SK-N-SH (cell line): ENCODE data around the gene GLTP. TPM values are rescaled to one million over a fixed set of nuclear protein-coding genes. Genes with fewer than 3 reads are reported as not detected.

Source experiments
- CTCF ChIA-PET: fragments of 300-600, 350-600 bp; formaldehyde crosslinking; extraction: SDS; loops from one replicate; lab custom pipeline; 2021; lab: Yijun Ruan, JAX
- POLR2A ChIA-PET: fragments of 350-600 bp; sonication (Branson Sonifier 250); formaldehyde crosslinking; extraction: SDS; loops from one replicate; lab custom pipeline; 2020; ENCODE audit warnings: antibody characterized with exemption, inconsistent platforms; lab: Yijun Ruan, JAX
- DNase-seq: peaks from one replicate; pipeline ENCODE4 v3.0.0; 2012
- H2AFZ ChIP-seq: fragments of 200-600 bp; sonication (generic); 2 replicates; pipeline ENCODE4 v1.8.1; 2016; ENCODE audit warnings: antibody characterized with exemption, mild to moderate bottlenecking, low read depth
- H3F3A ChIP-seq: fragments of 200-600 bp; sonication (generic); replicated peaks from 2 replicates; pipeline ENCODE3; 2016; ENCODE audit warnings: antibody characterized with exemption, mild to moderate bottlenecking; ENCODE audit not compliant: insufficient read depth
- H3K27ac ChIP-seq, 2 experiments: fragments of 200-500 bp in 1 of 2; fragments of 200-600 bp in 1 of 2; sonication (Bioruptor generic) in 1 of 2; sonication (generic), shearing (Covaris generic) in 1 of 2; 2 replicates each; pipeline versions ENCODE4 v1.5.1 to v1.6.1; 2014 to 2016; ENCODE audit warnings: low read depth in 2 of 2, inconsistent platforms in 1 of 2, low read length in 1 of 2, mild to moderate bottlenecking in 1 of 2, mixed read lengths in 1 of 2
- H3K27me3 ChIP-seq: fragments of 200-600 bp; sonication (generic), shearing (Covaris generic); 2 replicates; pipeline ENCODE4 v1.6.1; 2016; ENCODE audit warnings: mixed run types; ENCODE audit not compliant: insufficient read depth
- H3K36me3 ChIP-seq, 2 experiments: fragments of 200-500 bp in 1 of 2; fragments of 200-600 bp in 1 of 2; sonication (Bioruptor generic) in 1 of 2; sonication (generic) in 1 of 2; replicated peaks in 1 of 2; 2 replicates each; pipeline versions ENCODE3 to v1.5.1; 2014 to 2016; ENCODE audit warnings: low read length in 1 of 2, mild to moderate bottlenecking in 1 of 2; ENCODE audit not compliant: insufficient read depth in 2 of 2, control insufficient read depth in 1 of 2
- H3K4me1 ChIP-seq, 2 experiments: fragments of 200-500 bp in 1 of 2; fragments of 200-600 bp in 1 of 2; sonication (Bioruptor generic) in 1 of 2; sonication (generic), shearing (Covaris generic) in 1 of 2; 2 replicates each; pipeline versions ENCODE4 v1.5.1 to v1.6.1; 2014 to 2016; ENCODE audit warnings: low read depth in 1 of 2, low read length in 1 of 2, mixed run types in 1 of 2; ENCODE audit not compliant: insufficient read depth in 2 of 2, control insufficient read depth in 1 of 2
- H3K4me2 ChIP-seq: fragments of 200-600 bp; sonication (generic), shearing (Covaris generic); 2 replicates; pipeline ENCODE4 v1.6.1; 2017; ENCODE audit warnings: mixed run types
- H3K4me3 ChIP-seq, 2 experiments: fragments of 200-500 bp in 1 of 2; fragments of 200-600 bp in 1 of 2; sonication (Bioruptor generic) in 1 of 2; sonication (generic), shearing (Covaris generic) in 1 of 2; 2 replicates each; pipeline versions ENCODE4 v1.5.1 to v1.8.1; 2014 to 2016; ENCODE audit warnings: low read depth in 2 of 2, inconsistent platforms in 1 of 2, low read length in 1 of 2, mild to moderate bottlenecking in 1 of 2, mixed read lengths in 1 of 2, moderate library complexity in 1 of 2
- H3K79me2 ChIP-seq: fragments of 200-600 bp; sonication (generic); 2 replicates; pipeline ENCODE4 v1.8.1; 2017; ENCODE audit warnings: mild to moderate bottlenecking; ENCODE audit not compliant: insufficient read depth
- H3K9ac ChIP-seq: fragments of 200-600 bp; sonication (generic); 2 replicates; pipeline ENCODE4 v1.6.1; 2017; ENCODE audit warnings: mixed run types
- H3K9me2 ChIP-seq: fragments of 200-600 bp; sonication (generic); 2 replicates; pipeline ENCODE4 v1.6.1; 2017; ENCODE audit warnings: mixed run types
- H3K9me3 ChIP-seq: fragments of 200-600 bp; sonication (generic); 2 replicates; pipeline ENCODE4 v1.6.1; 2017; ENCODE audit warnings: mixed run types, mild to moderate bottlenecking, moderate library complexity
- H4K20me1 ChIP-seq: fragments of 200-600 bp; sonication (generic); 2 replicates; pipeline ENCODE4 v1.6.1; 2017; ENCODE audit warnings: mild to moderate bottlenecking, mixed run types; ENCODE audit not compliant: insufficient read depth
- CHD2 ChIP-seq: fragments of 150-350 bp; IDR thresholded peaks from 2 replicates; pipeline ENCODE4 v1.6.1; 2018; ENCODE audit warnings: low read length; ENCODE audit not compliant: partially characterized antibody
- ELF1 ChIP-seq: IDR thresholded peaks from 2 replicates; pipeline ENCODE4 v1.4.0; 2012
- EP300 ChIP-seq, 2 experiments: IDR thresholded peaks; 2 replicates each; pipeline versions ENCODE4 v1.4.0 to v1.6.1; 2012; ENCODE audit warnings: borderline replicate concordance in 1 of 2, low read depth in 1 of 2, low read length in 1 of 2
- EZH2phosphoT487 ChIP-seq: fragments of 200-600 bp; sonication (generic); IDR thresholded peaks from 2 replicates; pipeline ENCODE4 v1.6.1; 2017; ENCODE audit warnings: low read depth, mixed run types, mild to moderate bottlenecking, antibody characterized with exemption, moderate library complexity, borderline replicate concordance
- FOSL2 ChIP-seq: IDR thresholded peaks from 2 replicates; pipeline ENCODE4 v1.4.0; 2012; ENCODE audit warnings: low read depth, mild to moderate bottlenecking, moderate library complexity, borderline replicate concordance
- FOXJ3 ChIP-seq: sonication (generic); formaldehyde crosslinking; IDR thresholded peaks from 2 replicates; pipeline ENCODE4 v1.5.1; 2020; ENCODE audit warnings: mild to moderate bottlenecking, missing genetic modification reagents
- GABPA ChIP-seq: IDR thresholded peaks from 2 replicates; pipeline ENCODE4 v1.4.0; 2012; ENCODE audit warnings: low read depth, mild to moderate bottlenecking
- MEF2A ChIP-seq: IDR thresholded peaks from 2 replicates; pipeline ENCODE4 v1.4.0; 2012; ENCODE audit warnings: low read depth, borderline replicate concordance
- MXI1 ChIP-seq: IDR thresholded peaks from 2 replicates; pipeline ENCODE4 v1.6.1; 2012; ENCODE audit warnings: mild to moderate bottlenecking, low read depth, low read length, improper control_type of control experiment
- NFIC ChIP-seq: IDR thresholded peaks from 2 replicates; pipeline ENCODE4 v1.4.0; 2012; ENCODE audit warnings: borderline replicate concordance
- RAD21 ChIP-seq: IDR thresholded peaks from 2 replicates; pipeline ENCODE4 v1.6.1; 2012; ENCODE audit warnings: mild to moderate bottlenecking, low read length
- RXRA ChIP-seq: IDR thresholded peaks from 2 replicates; pipeline ENCODE4 v1.4.0; 2012; ENCODE audit warnings: low read depth, mild to moderate bottlenecking, borderline replicate concordance
- SMC3 ChIP-seq: IDR thresholded peaks from 2 replicates; pipeline ENCODE4 v1.6.1; 2012; ENCODE audit warnings: low read depth, low read length, improper control_type of control experiment
- TCF12 ChIP-seq: IDR thresholded peaks from 2 replicates; pipeline ENCODE4 v1.4.0; 2012
- TEAD4 ChIP-seq: IDR thresholded peaks from 2 replicates; pipeline ENCODE4 v1.4.0; 2012; ENCODE audit warnings: mild to moderate bottlenecking, borderline replicate concordance; ENCODE audit not compliant: insufficient read depth
- WGBS: methylation state at CpG from one replicate; pipeline ENCODE4 v1.1.6; 2017; ENCODE audit warnings: low lambda C conversion rate; 5-methylcytosine and 5-hydroxymethylcytosine counted together
- polyA plus RNA-seq, 3 experiments: library from polyadenylated mRNA; depleted of rRNA; stranded (reverse); fragments of >200 nt; gene quantifications; 2 replicates each; pipeline ENCODE4 v1.2.3, GENCODE V29; 2012
- TF ChIP-seq, protein P1 (sequence below): IDR thresholded peaks from 2 replicates; pipeline ENCODE4 v1.6.1; 2012; ENCODE audit warnings: mild to moderate bottlenecking, low read depth, low read length, moderate library complexity
- TF ChIP-seq, protein P2 (sequence below): IDR thresholded peaks from 2 replicates; pipeline ENCODE4 v1.4.0; 2012; ENCODE audit warnings: low read depth
- TF ChIP-seq, protein P3 (sequence below): fragments of 150-350 bp; IDR thresholded peaks from 2 replicates; pipeline ENCODE4 v1.6.1; 2016; ENCODE audit warnings: mild to moderate bottlenecking, low read depth, low read length

GLTP gene
- polyA plus RNA-seq, 1 of the 3 experiments (the other 2 are of a cell fraction): 23.0 TPM

DNA sequence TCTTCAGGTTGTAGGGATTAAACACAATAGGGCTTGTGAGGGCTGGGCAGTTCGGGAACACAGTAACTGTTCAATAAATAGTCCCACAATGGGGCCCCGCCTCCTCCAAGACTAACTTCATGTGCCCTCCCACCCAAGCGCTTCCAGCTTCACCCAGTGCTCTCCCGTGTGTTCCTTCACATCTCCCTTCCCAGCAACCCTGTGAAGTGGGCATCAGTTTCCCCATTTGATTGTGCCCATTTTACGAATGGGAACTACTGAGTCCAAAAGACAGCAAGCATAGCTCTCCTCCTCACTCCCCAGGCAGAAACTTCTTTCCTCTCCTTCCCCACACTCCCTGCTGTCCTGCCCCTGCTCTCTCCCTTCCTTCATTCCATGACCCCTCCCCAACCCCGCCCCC, 40.9 kb downstream of the GLTP start:
- TF ChIP-seq NFIC (no peak), RXRA (no peak), TCF12 (no peak)
- TF ChIP-seq, protein P1, sequence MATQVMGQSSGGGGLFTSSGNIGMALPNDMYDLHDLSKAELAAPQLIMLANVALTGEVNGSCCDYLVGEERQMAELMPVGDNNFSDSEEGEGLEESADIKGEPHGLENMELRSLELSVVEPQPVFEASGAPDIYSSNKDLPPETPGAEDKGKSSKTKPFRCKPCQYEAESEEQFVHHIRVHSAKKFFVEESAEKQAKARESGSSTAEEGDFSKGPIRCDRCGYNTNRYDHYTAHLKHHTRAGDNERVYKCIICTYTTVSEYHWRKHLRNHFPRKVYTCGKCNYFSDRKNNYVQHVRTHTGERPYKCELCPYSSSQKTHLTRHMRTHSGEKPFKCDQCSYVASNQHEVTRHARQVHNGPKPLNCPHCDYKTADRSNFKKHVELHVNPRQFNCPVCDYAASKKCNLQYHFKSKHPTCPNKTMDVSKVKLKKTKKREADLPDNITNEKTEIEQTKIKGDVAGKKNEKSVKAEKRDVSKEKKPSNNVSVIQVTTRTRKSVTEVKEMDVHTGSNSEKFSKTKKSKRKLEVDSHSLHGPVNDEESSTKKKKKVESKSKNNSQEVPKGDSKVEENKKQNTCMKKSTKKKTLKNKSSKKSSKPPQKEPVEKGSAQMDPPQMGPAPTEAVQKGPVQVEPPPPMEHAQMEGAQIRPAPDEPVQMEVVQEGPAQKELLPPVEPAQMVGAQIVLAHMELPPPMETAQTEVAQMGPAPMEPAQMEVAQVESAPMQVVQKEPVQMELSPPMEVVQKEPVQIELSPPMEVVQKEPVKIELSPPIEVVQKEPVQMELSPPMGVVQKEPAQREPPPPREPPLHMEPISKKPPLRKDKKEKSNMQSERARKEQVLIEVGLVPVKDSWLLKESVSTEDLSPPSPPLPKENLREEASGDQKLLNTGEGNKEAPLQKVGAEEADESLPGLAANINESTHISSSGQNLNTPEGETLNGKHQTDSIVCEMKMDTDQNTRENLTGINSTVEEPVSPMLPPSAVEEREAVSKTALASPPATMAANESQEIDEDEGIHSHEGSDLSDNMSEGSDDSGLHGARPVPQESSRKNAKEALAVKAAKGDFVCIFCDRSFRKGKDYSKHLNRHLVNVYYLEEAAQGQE: no peak
- TF ChIP-seq, all 33 proteins: peak for 0
- no peak overlapping the region for H3K4me2 ChIP-seq
- no peaks in the 10 kb centered on the region for H3K9me3 ChIP-seq
- H3K4me1 ChIP-seq: no peaks in the 10 kb centered on the region; a peak in 1 of 4 replicates
- CTCF ChIA-PET: interaction anchor here (2.0 to 8.3 kb wide), 2 partner anchors 14 to 34 kb away, joined by 8 to 89 read pairs; no protein-coding TSS in a partner anchor
- no peak overlapping the region for H3K9ac ChIP-seq
- no peaks in the 10 kb centered on the region for H3K79me2 ChIP-seq
- H3K9me2 ChIP-seq: no peaks in the 10 kb centered on the region
- no peak overlapping the region for H3K4me3 ChIP-seq
- H3F3A ChIP-seq: peaks cover 7% of the 10 kb centered on the region
- DNase-seq: no peak
- POLR2A ChIA-PET: interaction anchor here (0.6 kb wide), 1 partner anchor 629 kb away, joined by 3 read pairs; the partner anchor contains the start of gene GPN3
- no peaks in the 10 kb centered on the region for H4K20me1 ChIP-seq
- H3K27me3 ChIP-seq: no peaks in the 10 kb centered on the region
- H2AFZ ChIP-seq: no peak overlapping the region
- whole genome bisulfite sequencing: 66% methylated on average over 6 of the region's 6 CpGs
- no peak overlapping the region for H3K27ac ChIP-seq
- H3K36me3 ChIP-seq: no peaks in the 10 kb centered on the region

DNA sequence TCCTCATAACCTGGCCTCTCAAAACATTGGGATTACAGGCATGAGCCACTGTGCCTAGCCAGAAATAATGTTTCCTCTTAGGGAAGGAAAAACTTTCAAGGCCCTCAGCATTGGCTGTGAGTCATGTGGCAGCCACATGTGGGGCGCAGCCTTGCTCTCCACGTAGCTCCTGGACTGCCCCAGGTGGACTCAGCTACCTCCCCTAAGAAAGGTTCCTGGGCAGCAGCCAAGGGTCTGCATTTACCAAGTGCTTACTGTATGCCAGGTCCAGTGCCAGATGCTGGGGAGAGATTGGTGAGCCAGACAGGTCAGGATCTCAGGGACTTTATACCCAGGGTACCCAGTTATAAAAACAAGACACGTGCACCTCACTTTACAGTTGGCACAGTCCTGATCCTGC, 43.4 kb downstream of the GLTP start:
- H3K9ac ChIP-seq: no peak overlapping the region
- no peak overlapping the region for H3K4me2 ChIP-seq
- H3K27me3 ChIP-seq: no peaks in the 10 kb centered on the region
- no peak for DNase-seq
- no peaks in the 10 kb centered on the region for H3K79me2 ChIP-seq
- peaks cover 7% of the 10 kb centered on the region for H3F3A ChIP-seq
- H2AFZ ChIP-seq: no peak overlapping the region
- H3K4me3 ChIP-seq: no peak overlapping the region
- ChIA-PET CTCF (interaction anchor here (0.9 to 6.6 kb wide), 5 partner anchors 8 to 239 kb away, joined by 3 to 57 read pairs (median 4); no protein-coding TSS in a partner anchor), POLR2A (no interaction called here)
- WGBS: 58% methylated on average over 3 of the region's 3 CpGs
- no peaks in the 10 kb centered on the region; a peak in 1 of 4 replicates for H3K4me1 ChIP-seq
- TF ChIP-seq TCF12 (peak; percentile 43; the same call in 1 of the 2 replicates), FOSL2 (no peak)
- TF ChIP-seq, protein P2, sequence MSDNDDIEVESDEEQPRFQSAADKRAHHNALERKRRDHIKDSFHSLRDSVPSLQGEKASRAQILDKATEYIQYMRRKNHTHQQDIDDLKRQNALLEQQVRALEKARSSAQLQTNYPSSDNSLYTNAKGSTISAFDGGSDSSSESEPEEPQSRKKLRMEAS: peak; percentile 49
- no peak overlapping the region for H3K27ac ChIP-seq
- no peaks in the 10 kb centered on the region for H4K20me1 ChIP-seq
- H3K36me3 ChIP-seq: no peaks in the 10 kb centered on the region
- no peaks in the 10 kb centered on the region for H3K9me3 ChIP-seq
- no peaks in the 10 kb centered on the region for H3K9me2 ChIP-seq

DNA sequence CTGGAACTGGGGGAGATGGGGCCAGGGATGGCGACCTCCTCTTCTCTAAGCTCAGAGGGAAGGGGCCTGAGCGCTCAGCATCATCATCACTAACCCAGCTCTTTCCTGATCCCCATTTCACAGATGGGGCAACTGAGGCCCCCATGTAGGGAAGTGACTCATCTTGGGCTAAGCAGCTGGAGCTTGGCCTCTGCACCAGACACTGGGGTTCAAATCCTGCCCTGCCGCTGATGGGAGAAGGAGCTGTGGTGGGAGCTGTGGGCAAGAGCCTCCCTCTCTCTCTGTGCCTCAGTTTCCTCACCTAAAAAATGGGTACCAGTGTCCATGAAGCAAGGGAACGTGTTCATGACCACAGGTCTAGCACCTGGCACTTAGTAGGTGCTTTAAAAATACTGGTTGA, 44.5 kb downstream of the GLTP start:
- Histone ChIP-seq H3K4me2 (no peak overlapping the region), H3K36me3 (no peaks in the 10 kb centered on the region), H3K4me3 (no peak overlapping the region), H3K79me2 (no peaks in the 10 kb centered on the region), H3K9me3 (no peaks in the 10 kb centered on the region), H3K9ac (no peak overlapping the region), H3K9me2 (no peaks in the 10 kb centered on the region), H4K20me1 (no peaks in the 10 kb centered on the region), H2AFZ (no peak overlapping the region), H3K27me3 (no peaks in the 10 kb centered on the region), H3K4me1 (no peaks in the 10 kb centered on the region; a peak in 1 of 4 replicates), H3K27ac (no peak overlapping the region), H3F3A (peaks cover 7% of the 10 kb centered on the region)
- no peak for DNase-seq
- WGBS: 91% methylated on average over 4 of the region's 4 CpGs
- ChIA-PET CTCF (interaction anchor here (1.3 to 6.6 kb wide), 4 partner anchors 9 to 238 kb away, joined by 4 to 57 read pairs (median 8); no protein-coding TSS in a partner anchor), POLR2A (no interaction called here)
- TF ChIP-seq ELF1 (no peak), TEAD4 (no peak), CHD2 (no peak), RXRA (no peak), NFIC (no peak), SMC3 (no peak), GABPA (no peak), MEF2A (no peak), EZH2phosphoT487 (no peak), MXI1 (no peak), RAD21 (no peak), FOXJ3 (CRISPR knock-in tag) (no peak), EP300 (IDR thresholded peaks at IDR 0.05; ENCODE audit: borderline replicate concordance in 1 of 2, low read depth in 1 of 2, low read length in 1 of 2) (no peak)
- TF ChIP-seq, protein P3, sequence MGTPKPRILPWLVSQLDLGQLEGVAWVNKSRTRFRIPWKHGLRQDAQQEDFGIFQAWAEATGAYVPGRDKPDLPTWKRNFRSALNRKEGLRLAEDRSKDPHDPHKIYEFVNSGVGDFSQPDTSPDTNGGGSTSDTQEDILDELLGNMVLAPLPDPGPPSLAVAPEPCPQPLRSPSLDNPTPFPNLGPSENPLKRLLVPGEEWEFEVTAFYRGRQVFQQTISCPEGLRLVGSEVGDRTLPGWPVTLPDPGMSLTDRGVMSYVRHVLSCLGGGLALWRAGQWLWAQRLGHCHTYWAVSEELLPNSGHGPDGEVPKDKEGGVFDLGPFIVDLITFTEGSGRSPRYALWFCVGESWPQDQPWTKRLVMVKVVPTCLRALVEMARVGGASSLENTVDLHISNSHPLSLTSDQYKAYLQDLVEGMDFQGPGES: no peak
